ENCODE results near the gene NEK6. TPM values are rescaled to one million over a fixed set of nuclear protein-coding genes. Genes with fewer than 3 reads are reported as not detected.

NEK6 gene
- total and polyA plus RNA-seq, 3 donors from 2014 or later, result 11.5 to 21.5 (median 21.4) TPM

- 84 to 89% methylated on average over 9 to 11 of the region's 11 CpGs for WGBS, 2 donors
- Histone ChIP-seq H3K27me3 (no peaks in the 10 kb centered on the region), H3K4me3 (no peak overlapping the region), H3K4me1 (no peaks in the 10 kb centered on the region), H3K27ac (no peak overlapping the region), H3K36me3 (ENCODE audit: low read depth, missing control alignments) (no peaks in the 10 kb centered on the region), H3K9me3 (no peaks in the 10 kb centered on the region)
- DNase-seq, result no peak
- intact Hi-C loops (cut with DNase I; ENCODE audit: low total_unique reads), result no loop called here
- TF ChIP-seq CTCF (IDR thresholded peaks at IDR 0.05) (no peak), POLR2A (IDR thresholded peaks at IDR 0.05) (no peak)
Measured at GRCh38 chr9:124359855-124360678, 102.3 kb downstream of the NEK6 start.

- no peak overlapping the region for H3K27ac ChIP-seq
- no peaks in the 10 kb centered on the region for H3K4me1 ChIP-seq
- WGBS, 2 donors, result 89 to 95% methylated on average over 8 of the region's 8 CpGs
- no peaks in the 10 kb centered on the region for H3K36me3 ChIP-seq (ENCODE audit: low read depth, missing control alignments)
- no peaks in the 10 kb centered on the region for H3K27me3 ChIP-seq
- TF ChIP-seq CTCF (IDR thresholded peaks at IDR 0.05) (no peak), POLR2A (IDR thresholded peaks at IDR 0.05) (no peak)
- DNase-seq, result no peak
- no peak overlapping the region for H3K4me3 ChIP-seq
- intact Hi-C loops (cut with DNase I; ENCODE audit: low total_unique reads), result no loop called here
- H3K9me3 ChIP-seq, result no peaks in the 10 kb centered on the region
Measured at GRCh38 chr9:124361128-124361527, 103.4 kb downstream of the NEK6 start.

- DNase-seq, result no peak
- Histone ChIP-seq H3K4me1 (no peaks in the 10 kb centered on the region), H3K4me3 (no peak overlapping the region), H3K9me3 (no peaks in the 10 kb centered on the region), H3K27me3 (no peaks in the 10 kb centered on the region), H3K27ac (no peak overlapping the region), H3K36me3 (ENCODE audit: low read depth, missing control alignments) (no peaks in the 10 kb centered on the region)
- intact Hi-C loops (cut with DNase I; ENCODE audit: low total_unique reads), result no loop called here
- no peak for TF ChIP-seq CTCF (IDR thresholded peaks at IDR 0.05)
- TF ChIP-seq POLR2A (IDR thresholded peaks at IDR 0.05), result no peak
- 94% methylated on average over 21 of the region's 21 CpGs for WGBS, 2 donors
Measured at GRCh38 chr9:124363326-124364096, 105.8 kb downstream of the NEK6 start.

- intact Hi-C loops (cut with DNase I; ENCODE audit: low total_unique reads), result no loop called here
- Histone ChIP-seq H3K27me3 (no peaks in the 10 kb centered on the region), H3K27ac (no peak overlapping the region), H3K4me1 (no peaks in the 10 kb centered on the region), H3K9me3 (no peaks in the 10 kb centered on the region), H3K4me3 (no peak overlapping the region), H3K36me3 (ENCODE audit: low read depth, missing control alignments) (no peaks in the 10 kb centered on the region)
- TF ChIP-seq CTCF (IDR thresholded peaks at IDR 0.05), result no peak
- TF ChIP-seq POLR2A (IDR thresholded peaks at IDR 0.05), result no peak
- WGBS, 2 donors, result 86 to 95% methylated on average over 4 of the region's 4 CpGs
- no peak for DNase-seq
Measured at GRCh38 chr9:124364141-124364540, 106.4 kb downstream of the NEK6 start.

Data from testis (tissue), 3 donors.